Esophagus squamous epithelium (tissue), 4 donors: ENCODE data around the gene ZSCAN25.

ENCODE experiments used
- POLR2A ChIP-seq, 4 donors: fragments of 450-650 bp; IDR thresholded peaks; one replicate each; pipeline ENCODE4 v1.6.1; 2017; ENCODE audit warnings: antibody characterized with exemption in 4 of 4, mild to moderate bottlenecking in 4 of 4, moderate library complexity in 3 of 4
- TF ChIP-seq, protein P1 (sequence below), 6 experiments: fragments of 450-650 bp in 4 of 6; fragments of 200-600 bp in 2 of 6; sonication (generic) in 2 of 6; IDR thresholded peaks; one replicate each; pipeline ENCODE4 v1.5.1; 2016 to 2019; ENCODE audit warnings: antibody characterized with exemption in 6 of 6, mild to moderate bottlenecking in 4 of 6, moderate library complexity in 4 of 6

DNA sequence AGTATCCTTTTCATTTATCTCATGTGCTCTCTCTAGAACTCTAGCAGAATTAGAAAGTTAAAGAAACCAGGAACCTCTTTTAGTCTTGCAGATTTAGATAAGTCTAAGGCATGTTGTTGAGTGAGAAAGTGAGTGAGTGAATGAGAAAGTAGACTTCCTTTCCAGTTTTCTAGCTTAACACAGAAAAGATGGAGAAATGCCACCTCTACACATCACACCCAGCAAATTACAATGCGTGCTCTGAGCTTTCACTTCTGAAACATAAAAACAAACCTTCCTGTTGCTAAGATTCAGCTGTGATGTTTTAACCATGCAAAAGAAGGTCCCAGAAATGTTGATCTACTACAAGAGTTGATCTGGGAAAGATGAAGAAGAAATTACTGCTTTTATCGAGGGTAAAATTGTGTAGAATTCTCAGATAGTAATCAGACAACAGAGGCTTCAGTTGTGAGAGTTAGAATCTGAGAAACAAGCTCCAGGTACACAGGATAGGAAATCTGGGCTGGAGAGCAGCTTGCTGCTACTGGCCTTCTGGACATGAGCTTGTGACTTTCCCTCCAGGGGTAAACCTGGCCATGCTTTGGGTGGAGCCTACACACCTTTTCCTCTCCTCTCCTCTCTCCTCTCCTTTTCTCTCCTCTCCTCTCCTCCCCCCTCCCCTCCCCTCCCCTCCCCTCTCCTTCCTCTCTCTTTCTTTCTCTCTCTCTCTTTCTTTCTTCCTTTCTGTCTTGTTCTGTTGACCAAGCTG is 58.4 kb downstream of the ZSCAN25 start:
- TF ChIP-seq, protein P1, sequence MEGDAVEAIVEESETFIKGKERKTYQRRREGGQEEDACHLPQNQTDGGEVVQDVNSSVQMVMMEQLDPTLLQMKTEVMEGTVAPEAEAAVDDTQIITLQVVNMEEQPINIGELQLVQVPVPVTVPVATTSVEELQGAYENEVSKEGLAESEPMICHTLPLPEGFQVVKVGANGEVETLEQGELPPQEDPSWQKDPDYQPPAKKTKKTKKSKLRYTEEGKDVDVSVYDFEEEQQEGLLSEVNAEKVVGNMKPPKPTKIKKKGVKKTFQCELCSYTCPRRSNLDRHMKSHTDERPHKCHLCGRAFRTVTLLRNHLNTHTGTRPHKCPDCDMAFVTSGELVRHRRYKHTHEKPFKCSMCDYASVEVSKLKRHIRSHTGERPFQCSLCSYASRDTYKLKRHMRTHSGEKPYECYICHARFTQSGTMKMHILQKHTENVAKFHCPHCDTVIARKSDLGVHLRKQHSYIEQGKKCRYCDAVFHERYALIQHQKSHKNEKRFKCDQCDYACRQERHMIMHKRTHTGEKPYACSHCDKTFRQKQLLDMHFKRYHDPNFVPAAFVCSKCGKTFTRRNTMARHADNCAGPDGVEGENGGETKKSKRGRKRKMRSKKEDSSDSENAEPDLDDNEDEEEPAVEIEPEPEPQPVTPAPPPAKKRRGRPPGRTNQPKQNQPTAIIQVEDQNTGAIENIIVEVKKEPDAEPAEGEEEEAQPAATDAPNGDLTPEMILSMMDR (IDR thresholded peaks at IDR 0.05), result no peak
- TF ChIP-seq POLR2A (IDR thresholded peaks at IDR 0.05), result no peak
